ENCODE measurements around the gene FTO.

The FTO gene

DNA sequence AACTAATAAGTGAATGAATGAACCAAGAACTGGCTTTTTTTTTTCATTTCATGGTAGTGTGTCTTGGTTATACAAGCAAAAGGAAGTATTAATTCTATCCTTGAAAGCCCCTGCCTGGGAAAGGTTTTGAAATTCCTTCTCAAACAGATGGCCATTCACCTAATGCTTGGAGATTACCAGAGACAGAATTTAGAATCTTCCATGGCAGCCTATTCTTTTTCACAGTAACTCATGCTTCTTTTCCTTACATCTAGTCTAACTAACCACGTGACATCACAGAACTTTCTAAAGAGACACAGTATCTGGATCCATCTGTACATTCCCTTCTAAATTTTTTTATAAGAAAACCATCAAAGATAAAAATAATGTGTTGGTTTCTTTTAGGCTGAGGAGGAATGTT, 151.6 kb downstream of the FTO start:
- TF ChIP-seq, protein P1, sequence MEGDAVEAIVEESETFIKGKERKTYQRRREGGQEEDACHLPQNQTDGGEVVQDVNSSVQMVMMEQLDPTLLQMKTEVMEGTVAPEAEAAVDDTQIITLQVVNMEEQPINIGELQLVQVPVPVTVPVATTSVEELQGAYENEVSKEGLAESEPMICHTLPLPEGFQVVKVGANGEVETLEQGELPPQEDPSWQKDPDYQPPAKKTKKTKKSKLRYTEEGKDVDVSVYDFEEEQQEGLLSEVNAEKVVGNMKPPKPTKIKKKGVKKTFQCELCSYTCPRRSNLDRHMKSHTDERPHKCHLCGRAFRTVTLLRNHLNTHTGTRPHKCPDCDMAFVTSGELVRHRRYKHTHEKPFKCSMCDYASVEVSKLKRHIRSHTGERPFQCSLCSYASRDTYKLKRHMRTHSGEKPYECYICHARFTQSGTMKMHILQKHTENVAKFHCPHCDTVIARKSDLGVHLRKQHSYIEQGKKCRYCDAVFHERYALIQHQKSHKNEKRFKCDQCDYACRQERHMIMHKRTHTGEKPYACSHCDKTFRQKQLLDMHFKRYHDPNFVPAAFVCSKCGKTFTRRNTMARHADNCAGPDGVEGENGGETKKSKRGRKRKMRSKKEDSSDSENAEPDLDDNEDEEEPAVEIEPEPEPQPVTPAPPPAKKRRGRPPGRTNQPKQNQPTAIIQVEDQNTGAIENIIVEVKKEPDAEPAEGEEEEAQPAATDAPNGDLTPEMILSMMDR (conservative IDR thresholded peaks at IDR 0.05) = no peak
- no peak for TF ChIP-seq ZFX (IDR thresholded peaks at IDR 0.05)
- no peak overlapping the region for H3K27ac ChIP-seq

DNA sequence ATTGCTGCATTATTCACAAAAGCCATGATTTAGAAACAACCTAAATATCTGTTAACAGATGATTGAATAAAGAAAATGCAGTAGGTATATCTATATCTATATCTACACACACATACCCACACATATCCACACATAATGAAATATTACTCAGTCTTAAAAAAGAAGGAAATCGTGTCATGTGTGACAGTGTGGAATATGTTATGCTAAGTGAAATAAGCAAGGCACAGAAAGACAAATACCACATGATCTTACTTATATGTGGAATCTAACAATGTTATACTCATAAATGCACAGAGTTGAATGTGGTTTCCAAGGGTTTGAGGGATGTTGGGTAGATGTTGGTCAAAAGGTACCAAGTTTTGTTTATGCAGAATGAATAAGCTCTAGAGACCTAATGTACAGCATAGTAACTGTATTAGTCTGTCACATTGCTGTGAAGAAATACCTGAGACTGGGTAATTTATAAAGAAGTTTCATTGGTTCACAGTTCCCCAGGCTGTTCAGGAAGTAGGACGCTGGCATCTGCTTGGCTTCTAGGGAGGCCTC, 156.1 kb downstream of the FTO start:
- TF ChIP-seq ZFX (IDR thresholded peaks at IDR 0.05) = no peak
- TF ChIP-seq, protein P1 (conservative IDR thresholded peaks at IDR 0.05) = no peak
- H3K27ac ChIP-seq = no peak overlapping the region

DNA sequence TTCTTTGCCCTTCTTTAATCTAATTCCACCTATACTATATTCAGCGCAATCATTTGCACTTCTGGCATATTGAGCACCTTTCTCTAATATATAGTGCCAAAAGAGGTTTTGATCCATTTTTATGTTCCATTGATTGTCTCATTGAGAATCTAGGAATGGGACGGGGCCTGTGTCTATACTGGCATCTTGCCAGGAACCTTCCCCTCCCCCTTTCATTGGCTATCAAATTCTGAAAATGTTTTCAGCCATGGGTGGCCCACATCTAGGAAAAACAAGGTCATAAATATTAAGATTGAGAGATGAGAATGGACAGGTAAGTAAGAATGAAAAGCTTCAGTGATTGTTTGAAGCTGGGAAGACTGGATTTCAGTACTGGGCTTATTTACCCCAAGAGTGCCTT, 159.9 kb downstream of the FTO start:
- H3K27ac ChIP-seq = no peak overlapping the region
- TF ChIP-seq ZFX (IDR thresholded peaks at IDR 0.05) = no peak
- TF ChIP-seq, protein P1 (conservative IDR thresholded peaks at IDR 0.05) = no peak

DNA sequence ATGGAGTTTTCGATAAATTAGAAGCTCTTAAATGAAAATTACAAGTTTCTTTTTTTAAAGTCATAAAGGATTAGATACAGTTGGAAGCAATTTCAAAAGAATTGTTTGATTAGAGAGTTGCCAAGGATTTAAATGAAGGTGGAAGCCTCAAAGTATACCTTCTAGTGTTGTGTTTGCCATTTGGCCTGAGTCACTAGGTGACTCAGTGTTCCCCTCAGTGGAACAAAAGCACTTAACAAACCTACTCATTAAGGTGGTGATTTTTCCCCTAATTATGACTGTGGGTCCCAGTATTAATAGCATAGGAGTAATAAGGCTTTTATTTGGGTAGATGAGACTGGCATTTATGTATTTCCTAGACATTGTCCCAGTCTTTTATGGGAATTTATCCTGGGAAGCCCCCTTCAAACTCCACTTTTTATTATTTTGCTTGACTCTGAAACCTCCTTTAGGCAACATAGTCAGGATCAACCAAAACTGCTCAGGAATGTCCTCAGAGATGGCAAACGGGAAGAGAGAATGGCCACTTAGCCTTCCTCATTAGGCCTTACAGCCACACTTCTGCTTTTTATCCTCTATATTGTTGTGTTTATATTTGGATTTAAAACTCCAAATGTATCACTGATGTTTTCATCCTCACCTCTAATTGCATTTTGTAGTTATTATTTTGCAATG, 161.0 kb downstream of the FTO start:
- TF ChIP-seq, protein P1 (conservative IDR thresholded peaks at IDR 0.05) = no peak
- no peak for TF ChIP-seq ZFX (IDR thresholded peaks at IDR 0.05)
- no peak overlapping the region for H3K27ac ChIP-seq

DNA sequence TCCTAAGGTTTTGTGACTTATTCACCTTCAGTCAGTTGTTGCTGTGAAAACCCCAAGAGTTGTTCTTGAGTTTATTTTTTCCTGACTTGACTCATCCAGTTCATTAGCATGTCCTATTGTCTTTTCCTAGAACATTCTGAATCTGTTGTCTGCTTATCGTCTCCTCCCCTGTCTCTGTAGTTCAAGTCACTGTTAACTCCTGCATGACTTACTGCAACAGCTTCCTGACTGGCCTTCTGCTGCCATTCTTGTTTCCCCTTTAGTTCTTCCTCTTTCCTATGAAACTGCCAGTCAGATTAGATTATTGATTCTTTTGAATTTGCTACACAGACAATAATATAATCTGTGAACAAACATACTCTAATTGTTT, 161.5 kb downstream of the FTO start:
- TF ChIP-seq, protein P1 (conservative IDR thresholded peaks at IDR 0.05) = no peak
- TF ChIP-seq ZFX (IDR thresholded peaks at IDR 0.05) = no peak
- H3K27ac ChIP-seq = no peak overlapping the region

DNA sequence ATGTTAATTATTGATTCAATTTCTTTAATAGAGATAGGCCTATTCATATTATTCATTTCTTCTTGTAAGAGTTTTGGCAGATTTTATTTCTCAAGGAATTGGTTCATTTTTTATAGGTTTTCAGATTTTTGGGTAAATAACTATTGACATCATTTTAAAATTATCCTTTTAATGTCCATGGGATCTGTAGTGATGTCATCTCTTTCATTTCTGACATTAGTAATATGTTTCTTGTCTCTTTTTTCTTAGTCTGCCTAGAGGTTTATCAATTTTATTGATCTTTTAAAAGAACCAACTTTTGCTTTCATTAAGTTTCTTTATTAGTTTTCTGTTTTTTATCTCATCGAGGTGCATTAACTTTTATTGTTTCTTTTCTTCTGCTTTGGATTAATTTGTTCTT, 162.6 kb downstream of the FTO start:
- TF ChIP-seq, protein P1 (conservative IDR thresholded peaks at IDR 0.05) = no peak
- no peak for TF ChIP-seq ZFX (IDR thresholded peaks at IDR 0.05)
- H3K27ac ChIP-seq = no peak overlapping the region

DNA sequence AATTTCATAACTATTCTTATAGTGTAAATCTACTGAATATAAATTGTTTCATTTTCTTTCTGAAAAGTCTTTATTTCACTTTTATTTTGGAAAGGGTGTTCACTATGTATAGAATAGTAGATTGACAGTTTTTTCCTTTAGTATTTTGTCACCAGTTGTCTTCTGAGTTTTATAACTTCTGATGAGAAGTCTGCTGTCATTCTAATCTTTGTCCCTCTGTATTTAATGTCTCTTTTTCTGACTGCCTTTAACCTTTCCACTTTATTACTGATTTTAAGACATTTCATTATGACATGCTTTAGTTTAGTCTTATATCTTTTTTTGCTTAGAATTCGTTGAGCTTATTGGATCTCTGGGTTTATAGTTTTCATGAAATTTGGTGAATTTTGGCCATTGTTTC, 166.9 kb downstream of the FTO start:
- no peak overlapping the region for H3K27ac ChIP-seq

More for the DNA sequence above, 166.9 kb downstream of the FTO start:
- TF ChIP-seq, protein P1 (conservative IDR thresholded peaks at IDR 0.05) = no peak
- no peak for TF ChIP-seq ZFX (IDR thresholded peaks at IDR 0.05)
